HepG2 (cell line): ENCODE data around the gene GABRR2. TPM values are rescaled to one million over a fixed set of nuclear protein-coding genes. Genes with fewer than 3 reads are reported as not detected.

Source experiments
- ATAC-seq: fragments of 200-7000 bp; cut with Tn5 transposase; 3 replicates; pipeline ENCODE4 v1.9.1; 2020; ENCODE audit warnings: mild to moderate bottlenecking, moderate library complexity
- BruUV-seq: library from RNA; stranded (reverse); fragments of 400-500 nt; replicated peaks from 2 replicates; lab custom pipeline; 2021; lab: Mats Ljungman, UMichigan
- CTCF ChIA-PET: fragments of 300-600 bp; formaldehyde crosslinking; extraction: SDS; loops from one replicate; lab custom pipeline; 2021; ENCODE audit warnings: low total read pairs, inconsistent platforms, low intra/inter-chr PET ratio; lab: Yijun Ruan, JAX
- POLR2A ChIA-PET: fragments of 350-600 bp; sonication (Branson Sonifier 250); formaldehyde crosslinking; loops from one replicate; lab custom pipeline; 2020; ENCODE audit warnings: antibody characterized with exemption, inconsistent platforms; lab: Yijun Ruan, JAX
- DNase-seq: peaks from one replicate; pipeline ENCODE4 v3.0.0-alpha.2; 2015; ENCODE audit warnings: low spot score
- FAIRE-seq: peaks from 3 replicates; lab custom pipeline; 2011; peaks lifted over from hg19 to GRCh38; lab: Jason Lieb, UNC
- H2AFZ ChIP-seq: one replicate; pipeline ENCODE4 v1.6.1; 2011; ENCODE audit warnings: low read length, inconsistent platforms
- H3K27ac ChIP-seq: fragments of 300-600 bp; 3 replicates; pipeline ENCODE4 v1.8.0; 2011; ENCODE audit warnings: mixed run types, mild to moderate bottlenecking, mixed read lengths, low read length, inconsistent platforms; ENCODE audit not compliant: insufficient read depth; ENCODE audit errors: extremely low read length
- H3K27me3 ChIP-seq, 2 experiments: fragments of 200-600 bp in 1 of 2; 2 replicates in 1 of 2; 3 replicates in 1 of 2; pipeline versions ENCODE4 v1.6.0 to v1.8.0; 2011; ENCODE audit warnings: low read length in 2 of 2, mild to moderate bottlenecking in 2 of 2, moderate library complexity in 2 of 2, inconsistent platforms in 1 of 2; ENCODE audit not compliant: insufficient read depth in 2 of 2, control insufficient read depth in 1 of 2
- H3K36me3 ChIP-seq, 2 experiments: fragments of 200-600 bp in 1 of 2; replicated peaks in 1 of 2; 2 replicates in 1 of 2; 3 replicates in 1 of 2; pipeline versions ENCODE4 v1.5.1 to v1.8.0; 2011; ENCODE audit warnings: low read length in 2 of 2, inconsistent platforms in 1 of 2; ENCODE audit not compliant: insufficient read depth in 2 of 2, control insufficient read depth in 1 of 2
- H3K4me1 ChIP-seq: 2 replicates; pipeline ENCODE4 v1.5.1; 2012; ENCODE audit warnings: low read length, inconsistent platforms; ENCODE audit not compliant: insufficient read depth
- H3K4me2 ChIP-seq: 2 replicates; pipeline ENCODE4 v1.6.0; 2011; ENCODE audit warnings: low read depth, low read length, inconsistent platforms
- H3K4me3 ChIP-seq, 3 experiments: fragments of 200-600 bp in 1 of 3; sonication (generic), shearing (Covaris generic) in 1 of 3; replicated peaks in 1 of 3; 2 replicates each; pipeline ENCODE4 v1.5.1; 2011 to 2016; ENCODE audit warnings: low read length in 3 of 3, inconsistent platforms in 2 of 3, low read depth in 2 of 3, mild to moderate bottlenecking in 2 of 3, control low read depth in 1 of 3, mixed read lengths in 1 of 3; ENCODE audit not compliant: insufficient read depth in 1 of 3
- H3K79me2 ChIP-seq: one replicate; pipeline ENCODE4 v1.6.1; 2011; ENCODE audit warnings: low read length, inconsistent platforms; ENCODE audit not compliant: insufficient read depth
- H3K9ac ChIP-seq: 2 replicates; pipeline ENCODE4 v1.6.0; 2011; ENCODE audit warnings: mild to moderate bottlenecking, low read depth, low read length, inconsistent platforms; ENCODE audit not compliant: insufficient read depth
- H3K9me3 ChIP-seq: 2 replicates; pipeline ENCODE4 v1.5.1; 2012; ENCODE audit warnings: mild to moderate bottlenecking, low read length
- H4K20me1 ChIP-seq: 2 replicates; pipeline ENCODE4 v1.6.0; 2011; ENCODE audit warnings: inconsistent platforms, mild to moderate bottlenecking, low read length, moderate library complexity; ENCODE audit not compliant: insufficient read depth
- MXI1 ChIP-seq: IDR thresholded peaks from 3 replicates; pipeline ENCODE4 v1.6.1; 2012; ENCODE audit warnings: low read depth, low read length, inconsistent platforms, borderline replicate concordance
- NCOA2 ChIP-seq: sonication (generic); formaldehyde crosslinking; IDR thresholded peaks from 2 replicates; pipeline ENCODE4 v1.8.0; 2022; ENCODE audit warnings: inconsistent platforms
- NONO ChIP-seq, 2 experiments: fragments of 450-650 bp in 1 of 2; sonication (generic) in 1 of 2; formaldehyde crosslinking in 1 of 2; IDR thresholded peaks in 1 of 2; conservative IDR thresholded peaks in 1 of 2; 2 replicates each; pipeline versions ENCODE4 v1.6.1 to v1.8.0; 2017 to 2022; ENCODE audit warnings: mild to moderate bottlenecking in 1 of 2, missing genetic modification reagents in 1 of 2, moderate library complexity in 1 of 2
- SALL2 ChIP-seq: sonication (generic); formaldehyde crosslinking; IDR thresholded peaks from 2 replicates; pipeline ENCODE4 v1.8.1; 2023; ENCODE audit warnings: mild to moderate bottlenecking, missing genetic modification reagents, inconsistent platforms
- TFDP2 ChIP-seq: sonication (generic); formaldehyde crosslinking; IDR thresholded peaks from 2 replicates; pipeline ENCODE4 v1.4.0; 2020; ENCODE audit warnings: missing genetic modification reagents
- ZNF224 ChIP-seq: sonication (generic); formaldehyde crosslinking; IDR thresholded peaks from 2 replicates; pipeline ENCODE4 v1.5.0; 2020; ENCODE audit warnings: mild to moderate bottlenecking, missing genetic modification reagents
- ZNF280D ChIP-seq: sonication (generic); formaldehyde crosslinking; IDR thresholded peaks from 2 replicates; pipeline ENCODE4 v1.5.1; 2020; ENCODE audit warnings: mild to moderate bottlenecking, missing genetic modification reagents
- WGBS: methylation state at CpG from one replicate; pipeline ENCODE4 v1.1.6; 2017; ENCODE audit warnings: low lambda C conversion rate; 5-methylcytosine and 5-hydroxymethylcytosine counted together
- in situ Hi-C: cut with HindIII; loops from 2 replicates; pipeline ENCODE4 v1.10.0; 2017; ENCODE audit warnings: low pct_unique_long_range_greater_than_20kb; ENCODE audit not compliant: extremely low pct_ligation_motif_present
- intact Hi-C: fragments of 100-400 bp; cut with micrococcal nuclease; formaldehyde crosslinking; loops from one replicate; pipeline ENCODE4 v1.10.0; 2022; ENCODE audit not compliant: unreplicated experiment
- polyA plus RNA-seq, 8 experiments: library from polyadenylated mRNA; depleted of rRNA in 3 of 8; stranded (reverse) in 7 of 8; unstranded in 1 of 8; fragments of >200 nt; fragmentation: Illumina TruSeq in 4 of 8; extraction: Trizol in 4 of 8; gene quantifications; 2 replicates each; pipeline versions ENCODE4 v1.2.1 to v1.2.3, GENCODE V29; 2011 to 2016; ENCODE audit warnings: low read depth in 4 of 8, missing spikeins in 1 of 8, mixed read lengths in 1 of 8; ENCODE audit not compliant: insufficient read depth in 1 of 8
- total RNA-seq, 5 experiments: library from RNA; depleted of rRNA; stranded (reverse); fragments of >200 nt; fragmentation: Illumina TruSeq; extraction: Trizol; gene quantifications; 2 replicates each; pipeline ENCODE4 v1.2.3, GENCODE V29; 2016; ENCODE audit warnings: low read depth in 1 of 5

The GABRR2 gene
- total and polyA plus RNA-seq, 2 of the 13 experiments (the other 11 are each of a cell fraction or from before 2014, with no cell fraction given): 0.13 TPM; not detected in 1

- Histone ChIP-seq H3K9ac (no peak overlapping the region), H3K27me3 (peaks cover 0 to 1% of the 10 kb centered on the region in 2 experiments; a peak in 1 of 5 replicates), H2AFZ (no peak overlapping the region), H3K36me3 (no peaks in the 10 kb centered on the region), H3K27ac (no peak overlapping the region), H3K79me2 (no peaks in the 10 kb centered on the region), H3K4me2 (no peak overlapping the region), H3K4me3 (no peak overlapping the region), H3K4me1 (peaks cover 17% of the 10 kb centered on the region), H4K20me1 (no peaks in the 10 kb centered on the region), H3K9me3 (no peaks in the 10 kb centered on the region)
- POLR2A ChIA-PET: no interaction called here
- CTCF ChIA-PET: no interaction called here
- no peak for FAIRE-seq
- intact Hi-C loops (no loop called here), in situ Hi-C loops (no loop called here)
- BruUV-seq: no TSS peak
- TF ChIP-seq TFDP2 (no peak), ZNF224 (CRISPR knock-in tag) (no peak), NONO (IDR thresholded peaks at IDR 0.05) (no peak), NONO (CRISPR knock-in tag; conservative IDR thresholded peaks at IDR 0.05) (no peak), SALL2 (CRISPR knock-in tag) (no peak), NCOA2 (CRISPR knock-in tag) (no peak), MXI1 (no peak)
- no peak for ATAC-seq
- DNase-seq: no peak
- WGBS: 68% methylated on average over 19 of the region's 25 CpGs
These were observed 13.4 kb downstream of the GABRR2 start for GRCh38 chr6:89301586-89302194.

GRCh38 chr6:89299466-89299850, 15.6 kb downstream of the GABRR2 start:
- H3K79me2 ChIP-seq: no peaks in the 10 kb centered on the region
- peaks cover 0 to 1% of the 10 kb centered on the region in 2 experiments; a peak in 1 of 5 replicates for H3K27me3 ChIP-seq
- H3K9ac ChIP-seq: no peak overlapping the region
- no TSS peak for BruUV-seq
- H3K27ac ChIP-seq: no peak overlapping the region
- ChIA-PET CTCF (no interaction called here), POLR2A (interaction anchor here (1.5 kb wide), 1 partner anchor 12 kb away, joined by 3 read pairs; no protein-coding TSS in a partner anchor)
- no peaks in the 10 kb centered on the region for H3K36me3 ChIP-seq
- H3K4me2 ChIP-seq: no peak overlapping the region
- intact Hi-C loops: no loop called here
- H4K20me1 ChIP-seq: no peaks in the 10 kb centered on the region
- WGBS: 74% methylated on average over 7 of the region's 7 CpGs
- no peak for DNase-seq
- no peak overlapping the region for H2AFZ ChIP-seq
- in situ Hi-C loops: no loop called here
- H3K9me3 ChIP-seq: no peaks in the 10 kb centered on the region
- H3K4me1 ChIP-seq: peaks cover 17% of the 10 kb centered on the region
- peak; percentile 57 for ATAC-seq
- H3K4me3 ChIP-seq: no peak overlapping the region
- no peak for FAIRE-seq
- no peak for TF ChIP-seq ZNF280D
